Left ventricle myocardium inferior (tissue), 1 donor: ENCODE results near the gene HEXD. TPM values are rescaled to one million over a fixed set of nuclear protein-coding genes. Genes with fewer than 3 reads are reported as not detected.
A peak's percentile ranks its signal among the peaks of the same experiment; 100 is the strongest.
"Not testable (repeated sequence)": the region's sequence is repeated elsewhere in the genome, so short reads cannot be mapped to it uniquely, and the experiment has no call there.

ENCODE experiments used
- DNase-seq: peaks from one replicate; pipeline ENCODE4 v3.0.0-alpha.2; 2020
- H3K27ac ChIP-seq: fragments of 200-600 bp; replicated peaks from 2 replicates; pipeline ENCODE4 v1.8.0; 2021
- H3K27me3 ChIP-seq: fragments of 200-600 bp; 2 replicates; pipeline ENCODE4 v1.8.0; 2021; ENCODE audit warnings: low read depth
- H3K36me3 ChIP-seq: fragments of 200-600 bp; 2 replicates; pipeline ENCODE4 v1.8.0; 2021
- H3K4me1 ChIP-seq: fragments of 200-600 bp; 2 replicates; pipeline ENCODE4 v1.8.0; 2021
- H3K4me3 ChIP-seq: fragments of 200-600 bp; 2 replicates; pipeline ENCODE4 v1.8.0; 2021; ENCODE audit warnings: mild to moderate bottlenecking, moderate library complexity
- H3K9me3 ChIP-seq: fragments of 200-600 bp; replicated peaks from 2 replicates; pipeline ENCODE4 v1.8.0; 2021
- intact Hi-C: fragments of 100-400 bp; cut with micrococcal nuclease; formaldehyde crosslinking; loops from one replicate; pipeline ENCODE4 v1.11.0; 2022
- total RNA-seq: library from RNA; stranded (reverse); fragmentation: NEBNext Ultra II Directional; extraction: Animal tissue kit (Norgen Biotek cat#: 25700); gene quantifications from one replicate; pipeline ENCODE4 v1.2.1, GENCODE V29; 2021
- TF ChIP-seq, protein P1 (sequence below): fragments of 200-600 bp; IDR thresholded peaks from 2 replicates; pipeline ENCODE4 v1.8.0; 2021; ENCODE audit warnings: antibody characterized with exemption, mild to moderate bottlenecking, borderline replicate concordance
- donor health status: DM: no; HTN: yes; CAD: no; lungs with severe emphysema.

The HEXD gene
- total RNA-seq, 1 donor from 2014 or later: 14.1 TPM

DNA sequence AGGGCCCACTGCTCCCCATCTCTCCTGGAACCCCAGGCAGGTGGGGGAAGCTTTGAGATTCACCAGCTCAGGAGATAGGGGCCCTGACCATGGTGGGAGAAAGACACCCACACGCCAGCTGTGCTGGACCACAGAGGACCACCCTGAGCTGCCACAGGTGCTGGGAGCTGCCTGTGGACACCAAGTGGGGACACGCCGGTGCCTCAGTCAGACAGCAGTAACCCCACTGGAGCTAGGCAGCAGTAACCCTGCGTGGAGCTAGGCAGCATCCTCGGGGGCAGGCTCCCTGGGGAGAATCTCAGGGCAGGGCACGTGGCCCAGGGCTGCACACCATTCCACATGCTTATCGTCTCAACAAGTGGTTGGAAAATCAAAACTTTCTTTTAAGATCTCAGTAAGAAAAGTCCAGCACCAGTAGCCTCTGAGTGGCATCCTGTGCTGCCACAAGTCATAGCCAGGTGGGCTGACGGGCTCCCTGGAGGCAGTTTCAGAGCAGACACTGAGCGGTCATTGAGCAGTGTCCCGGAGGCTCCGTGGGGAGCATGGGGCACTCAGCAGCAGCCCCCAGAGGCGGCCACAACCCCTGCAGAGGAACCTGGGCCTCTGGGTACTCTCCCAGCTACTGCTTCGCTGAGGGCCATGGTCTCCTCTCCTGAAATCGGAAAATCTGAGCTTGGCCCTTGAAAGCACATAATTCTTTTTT, 8.0 kb upstream of the HEXD start:
- Histone ChIP-seq H3K9me3 (no peaks in the 10 kb centered on the region), H3K4me3 (no peak overlapping the region), H3K36me3 (peaks cover 10% of the 10 kb centered on the region), H3K4me1 (peaks cover 32% of the 10 kb centered on the region), H3K27me3 (no peaks in the 10 kb centered on the region), H3K27ac (no peak overlapping the region)
- TF ChIP-seq, protein P1, sequence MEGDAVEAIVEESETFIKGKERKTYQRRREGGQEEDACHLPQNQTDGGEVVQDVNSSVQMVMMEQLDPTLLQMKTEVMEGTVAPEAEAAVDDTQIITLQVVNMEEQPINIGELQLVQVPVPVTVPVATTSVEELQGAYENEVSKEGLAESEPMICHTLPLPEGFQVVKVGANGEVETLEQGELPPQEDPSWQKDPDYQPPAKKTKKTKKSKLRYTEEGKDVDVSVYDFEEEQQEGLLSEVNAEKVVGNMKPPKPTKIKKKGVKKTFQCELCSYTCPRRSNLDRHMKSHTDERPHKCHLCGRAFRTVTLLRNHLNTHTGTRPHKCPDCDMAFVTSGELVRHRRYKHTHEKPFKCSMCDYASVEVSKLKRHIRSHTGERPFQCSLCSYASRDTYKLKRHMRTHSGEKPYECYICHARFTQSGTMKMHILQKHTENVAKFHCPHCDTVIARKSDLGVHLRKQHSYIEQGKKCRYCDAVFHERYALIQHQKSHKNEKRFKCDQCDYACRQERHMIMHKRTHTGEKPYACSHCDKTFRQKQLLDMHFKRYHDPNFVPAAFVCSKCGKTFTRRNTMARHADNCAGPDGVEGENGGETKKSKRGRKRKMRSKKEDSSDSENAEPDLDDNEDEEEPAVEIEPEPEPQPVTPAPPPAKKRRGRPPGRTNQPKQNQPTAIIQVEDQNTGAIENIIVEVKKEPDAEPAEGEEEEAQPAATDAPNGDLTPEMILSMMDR: no peak
- intact Hi-C loops: loop anchor here (5.0 kb wide), 1 partner anchor 58 kb away; no protein-coding TSS in a partner anchor
- no peak for DNase-seq

DNA sequence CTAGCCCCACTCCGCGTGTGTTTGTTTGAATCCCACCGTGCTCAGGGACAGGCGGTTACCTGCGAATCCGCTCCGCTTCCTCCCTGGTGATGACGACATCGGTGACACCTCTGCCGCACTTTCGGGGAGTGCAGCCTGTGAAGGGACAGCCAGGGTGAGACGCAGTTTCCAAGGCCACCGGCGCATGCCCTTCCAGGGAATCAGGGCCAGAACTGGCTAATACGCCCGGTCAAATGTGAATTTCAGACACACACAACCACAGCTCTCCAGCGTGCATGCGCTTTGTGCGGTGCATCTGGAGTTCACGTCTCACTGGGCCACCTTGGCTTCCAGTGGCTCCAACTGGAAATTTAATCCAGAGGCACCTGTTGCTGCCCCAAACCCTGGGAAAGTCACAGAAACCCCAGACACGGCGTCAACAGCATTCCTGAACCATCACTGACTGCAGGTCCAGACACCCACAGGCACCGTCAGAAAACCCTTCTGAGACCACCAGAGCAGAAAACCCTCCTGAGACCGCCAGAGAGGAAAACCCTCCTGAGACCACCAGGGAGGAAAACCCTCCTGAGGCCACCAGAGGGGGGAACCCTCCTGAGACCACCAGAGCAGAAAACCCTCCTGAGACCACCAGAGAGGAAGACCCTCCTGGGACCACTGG, 6.6 kb upstream of the HEXD start:
- Histone ChIP-seq H3K4me1 (peaks cover 29% of the 10 kb centered on the region), H3K36me3 (peaks cover 10% of the 10 kb centered on the region), H3K27ac (no peak overlapping the region), H3K27me3 (no peaks in the 10 kb centered on the region), H3K4me3 (no peak overlapping the region), H3K9me3 (no peaks in the 10 kb centered on the region)
- no peak for DNase-seq
- TF ChIP-seq, protein P1: no peak
- intact Hi-C loops: loop anchor here (5.0 kb wide), 1 partner anchor 59 kb away; no protein-coding TSS in a partner anchor

DNA sequence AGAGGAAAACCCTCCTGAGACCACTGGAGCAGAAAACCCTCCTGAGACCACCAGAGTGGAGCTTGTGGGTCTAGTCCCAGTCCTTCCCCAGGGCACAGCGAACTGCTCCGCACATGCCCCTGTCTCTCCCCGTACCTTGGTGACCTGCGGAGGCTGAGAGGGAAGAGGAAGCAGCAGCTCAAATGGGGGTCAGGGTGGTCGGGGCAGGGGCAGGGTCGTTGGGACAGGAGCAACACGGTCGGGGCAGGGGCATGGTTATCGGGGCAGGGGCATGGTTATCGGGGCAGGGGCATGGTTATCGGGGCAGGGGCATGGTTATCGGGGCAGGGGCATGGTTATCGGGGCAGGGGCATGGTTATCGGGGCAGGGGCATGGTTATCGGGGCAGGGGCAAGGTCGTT, 6.1 kb upstream of the HEXD start:
- not testable (repeated sequence) for H3K27ac ChIP-seq, H3K9me3 ChIP-seq, H3K27me3 ChIP-seq, H3K4me3 ChIP-seq, DNase-seq
- Histone ChIP-seq H3K36me3 (peaks cover 10% of the 10 kb centered on the region), H3K4me1 (peaks cover 24% of the 10 kb centered on the region)
- intact Hi-C loops: loop anchor here (5.0 kb wide), 1 partner anchor 60 kb away; no protein-coding TSS in a partner anchor

DNA sequence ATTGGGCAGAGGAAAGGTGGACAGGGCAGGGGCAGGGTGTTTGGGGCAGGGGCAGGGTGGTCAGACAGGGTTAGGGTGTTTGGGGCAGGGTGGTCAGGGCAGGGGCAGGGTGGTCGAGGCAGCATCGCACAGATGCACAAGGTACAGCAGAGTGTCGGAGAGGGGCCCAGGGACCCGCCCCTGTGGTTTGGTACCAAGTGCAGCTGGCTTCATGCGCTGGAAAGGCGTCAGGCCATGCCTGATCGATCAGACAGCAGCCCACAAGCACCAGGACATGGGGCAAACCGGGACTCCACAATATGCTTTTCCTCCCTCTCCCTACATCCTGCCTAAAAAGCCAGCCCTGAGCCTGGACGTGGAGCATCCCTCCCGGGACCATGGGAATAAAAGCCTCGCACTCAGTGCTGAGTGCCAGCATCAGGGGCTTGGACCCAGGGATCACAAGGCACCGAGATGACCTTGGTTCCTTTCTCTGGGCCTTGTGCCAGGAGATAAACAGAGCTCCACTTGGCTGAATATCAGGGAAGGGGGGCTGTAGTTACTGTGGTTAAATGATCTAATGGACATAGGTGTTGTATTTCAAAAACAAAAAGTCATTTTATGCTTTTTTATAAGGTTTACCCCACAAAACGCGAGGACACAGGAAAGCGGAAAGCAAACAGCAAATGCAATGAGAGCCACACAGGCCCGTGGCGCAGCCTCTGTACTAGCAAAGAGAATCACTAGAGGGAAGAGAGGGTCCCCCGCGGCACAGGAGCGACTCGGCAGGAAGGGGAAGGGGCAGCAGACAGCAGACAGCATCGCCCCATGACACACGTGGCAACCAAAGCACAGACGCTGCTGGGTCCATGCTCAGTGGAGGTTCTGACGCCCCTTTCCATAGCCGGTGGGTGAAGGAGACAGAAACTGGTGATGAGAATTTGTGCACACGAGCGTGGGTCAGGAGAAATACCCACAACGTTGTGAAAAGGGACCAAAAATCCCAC, 5.3 kb upstream of the HEXD start:
- Histone ChIP-seq H3K4me3 (no peak overlapping the region), H3K4me1 (peaks cover 23% of the 10 kb centered on the region), H3K27ac (no peak overlapping the region), H3K36me3 (peaks cover 10% of the 10 kb centered on the region), H3K27me3 (no peaks in the 10 kb centered on the region), H3K9me3 (no peaks in the 10 kb centered on the region)
- intact Hi-C loops: loop anchor here (5.0 kb wide), 1 partner anchor 61 kb away; no protein-coding TSS in a partner anchor
- TF ChIP-seq, protein P1: no peak
- DNase-seq: no peak

DNA sequence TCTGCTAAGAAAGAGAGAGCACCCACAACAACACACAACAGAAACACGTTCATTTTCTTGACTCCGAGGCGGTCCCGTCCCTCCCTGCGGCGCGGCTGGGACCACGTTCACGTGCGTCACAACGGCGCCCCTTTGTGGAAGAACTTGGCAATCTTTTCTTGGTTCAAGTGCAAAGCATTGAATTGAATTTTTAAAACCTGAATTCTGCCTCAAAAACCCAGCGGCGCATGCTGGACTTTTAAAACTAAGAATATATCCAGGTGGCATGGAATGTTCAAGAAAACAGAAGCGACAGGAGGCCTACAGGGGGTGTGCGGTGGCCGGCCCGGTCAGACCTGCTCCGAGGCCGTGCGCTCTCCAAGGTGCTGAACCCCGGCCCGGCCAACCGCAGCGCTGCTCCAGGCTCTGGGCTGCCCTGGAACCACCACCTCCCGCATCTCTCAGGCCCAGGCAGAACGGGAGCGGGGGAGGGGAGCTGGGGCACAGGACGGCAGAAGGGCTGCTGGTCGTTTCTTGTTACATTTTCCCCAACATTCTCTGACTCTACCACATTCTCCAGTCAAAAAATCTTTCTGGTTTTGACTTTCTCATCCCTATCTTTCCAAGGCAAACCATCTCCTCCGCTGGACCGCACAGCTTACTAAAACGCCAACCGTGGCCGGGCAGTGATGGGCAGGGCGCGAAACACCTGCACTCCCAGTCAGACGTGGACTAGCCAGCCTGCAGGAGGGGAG, 3.4 kb upstream of the HEXD start:
- intact Hi-C loops: loop anchor here (5.0 kb wide), 1 partner anchor 62 kb away; no protein-coding TSS in a partner anchor
- H3K4me1 ChIP-seq: peaks cover 37% of the 10 kb centered on the region
- peak overlapping the region; percentile 17 for H3K4me3 ChIP-seq
- H3K36me3 ChIP-seq: no peaks in the 10 kb centered on the region
- TF ChIP-seq, protein P1: peak; percentile 77
- H3K27ac ChIP-seq: no peak overlapping the region
- DNase-seq: peak; percentile 76
- H3K27me3 ChIP-seq: no peaks in the 10 kb centered on the region
- H3K9me3 ChIP-seq: no peaks in the 10 kb centered on the region
